Stimulated activated CD8-positive, alpha-beta memory T cell treated with anti-CD3 and anti-CD28 coated beads, Interleukin-12 subunit alpha, Interleukin-12 subunit beta, amount 100 ng/mL, for 24 hours (primary cell): ENCODE measurements around the gene LAPTM4A.
"Not testable (repeated sequence)": the region's sequence is repeated elsewhere in the genome, so short reads cannot be mapped to it uniquely, and the experiment has no call there.

Experiments
- DNase-seq: peaks from one replicate; pipeline ENCODE4 v3.0.0-alpha.2; 2020; ENCODE audit errors: extremely low read depth

Gene LAPTM4A

GRCh38 chr2:20076757-20077156, 25.3 kb upstream of the LAPTM4A start:
- no peak for DNase-seq

GRCh38 chr2:20074901-20075300, 23.5 kb upstream of the LAPTM4A start:
- DNase-seq, result no peak

DNA sequence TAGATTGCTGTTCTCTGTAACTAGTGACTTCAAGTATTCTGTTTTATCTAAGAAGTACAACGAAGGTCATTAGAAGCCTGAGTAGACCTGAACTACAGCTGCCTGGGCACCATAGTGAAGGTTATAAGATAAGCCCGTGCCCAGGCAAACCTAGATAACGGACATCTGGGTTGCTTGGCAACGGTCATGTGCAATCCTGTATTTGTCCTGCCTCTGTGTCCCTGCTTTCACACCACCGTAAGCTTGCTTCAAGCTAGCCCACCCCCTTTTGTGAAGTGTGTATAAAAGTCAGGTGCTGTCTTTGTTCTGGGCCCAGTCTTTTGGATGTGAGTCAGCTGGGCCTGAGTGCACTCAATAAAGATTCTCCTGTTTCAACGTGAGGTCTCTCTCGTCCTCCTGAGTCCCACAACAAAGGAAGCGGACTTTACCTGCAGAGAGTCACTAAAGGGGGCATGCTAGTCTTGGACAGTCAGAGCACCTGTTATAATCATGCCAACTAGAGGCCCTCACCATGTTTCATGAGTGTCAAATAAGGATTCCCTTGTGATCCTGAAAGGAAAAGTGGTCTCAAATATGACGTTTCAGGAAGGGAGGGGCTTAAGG, 22.7 kb upstream of the LAPTM4A start:
- DNase-seq, result not testable (repeated sequence)

GRCh38 chr2:20073460-20073859, 22.0 kb upstream of the LAPTM4A start:
- no peak for DNase-seq

- no peak for DNase-seq
Measured at GRCh38 chr2:20072436-20073158, 21.2 kb upstream of the LAPTM4A start.

DNA sequence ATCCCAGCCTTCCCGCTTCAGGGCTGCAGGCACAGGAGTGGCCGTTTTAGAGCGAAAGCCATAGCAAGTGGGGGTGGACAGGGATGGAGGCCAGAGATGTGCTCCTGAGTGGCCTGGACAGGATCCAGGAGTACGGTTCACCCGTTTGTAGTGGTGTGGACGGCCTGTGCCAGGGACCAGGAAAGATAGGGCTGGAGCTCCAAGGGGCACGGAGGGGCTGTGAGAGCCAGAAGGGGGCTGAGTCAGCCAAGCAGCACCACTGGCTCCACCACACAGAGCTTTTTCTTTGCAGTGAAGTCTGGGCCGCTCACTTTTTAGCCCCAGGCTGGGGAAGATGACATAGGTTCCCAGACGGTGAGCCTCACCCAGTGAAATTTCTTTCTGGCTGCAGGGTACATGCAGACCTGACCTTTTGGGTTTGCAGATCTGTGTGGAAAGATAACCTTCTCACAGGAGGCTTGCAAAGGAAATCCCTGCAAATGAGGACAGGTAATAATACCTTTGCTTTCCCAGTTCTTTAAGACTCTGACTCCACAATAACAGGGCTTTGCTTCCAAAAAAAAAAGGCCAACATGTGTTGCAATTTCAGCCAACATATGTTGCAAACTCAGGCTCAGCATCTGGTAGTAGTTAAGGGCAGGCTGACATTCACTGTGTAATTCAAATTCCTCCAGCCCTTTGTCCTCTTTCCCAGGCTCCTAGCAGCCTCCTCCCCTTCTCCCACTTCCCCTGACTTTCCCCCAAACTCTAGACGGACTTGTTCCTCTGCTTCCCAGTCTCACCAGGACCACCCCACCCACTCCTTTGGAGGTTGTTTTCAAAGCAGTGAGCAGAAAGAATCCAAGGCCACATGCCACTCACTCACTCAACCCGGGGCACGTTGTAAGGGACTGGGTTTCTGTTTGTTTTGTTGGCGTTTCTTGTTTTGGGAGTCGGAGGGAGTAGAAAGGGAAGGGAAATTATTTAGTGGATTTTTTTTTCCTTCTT, 20.3 kb upstream of the LAPTM4A start:
- no peak for DNase-seq

DNA sequence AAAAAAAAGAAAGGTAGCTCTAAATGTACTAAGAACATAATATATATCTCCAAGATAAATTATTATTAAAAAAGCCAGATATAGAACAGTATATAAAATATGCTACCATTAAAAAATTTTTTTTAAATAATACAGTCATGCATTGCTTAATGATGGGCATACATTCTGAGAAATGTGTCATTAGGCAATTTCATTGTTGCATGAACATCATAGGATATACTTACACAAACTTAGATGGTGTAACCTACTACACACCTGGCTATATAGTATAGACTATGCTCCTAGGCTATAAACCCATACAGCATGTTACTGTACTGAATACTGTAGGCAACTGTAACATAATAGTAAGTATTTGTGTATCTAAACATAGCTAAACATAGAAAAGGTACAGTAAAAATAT, 18.3 kb upstream of the LAPTM4A start:
- no peak for DNase-seq

DNA sequence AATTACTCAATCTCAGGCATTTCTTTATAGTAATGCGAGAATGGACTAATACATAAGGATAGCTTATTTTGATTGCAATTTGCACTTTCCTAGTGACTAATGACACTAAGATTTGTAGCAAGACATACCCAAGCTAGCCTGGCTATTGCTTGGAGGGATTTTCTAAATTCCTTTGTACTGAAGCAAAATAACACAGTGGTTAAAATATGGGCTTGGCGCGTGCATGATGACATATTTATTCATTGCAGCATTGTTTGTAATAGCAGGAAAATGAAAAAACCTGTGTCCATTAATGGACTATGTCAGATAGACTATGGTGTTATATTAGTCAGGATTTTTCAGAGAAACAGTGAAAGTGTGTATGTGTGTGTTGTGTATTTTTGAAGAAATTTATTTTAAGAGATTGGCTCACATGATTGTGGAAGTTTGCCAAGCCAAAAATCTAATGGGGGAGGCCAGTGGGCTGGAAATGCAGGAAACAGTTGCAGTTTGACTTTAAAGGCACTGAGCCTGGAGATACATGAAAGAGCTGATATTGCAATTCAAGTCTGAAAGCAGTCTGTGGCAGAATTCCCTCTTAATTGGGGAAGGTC, 16.7 kb upstream of the LAPTM4A start:
- DNase-seq, result no peak

DNA sequence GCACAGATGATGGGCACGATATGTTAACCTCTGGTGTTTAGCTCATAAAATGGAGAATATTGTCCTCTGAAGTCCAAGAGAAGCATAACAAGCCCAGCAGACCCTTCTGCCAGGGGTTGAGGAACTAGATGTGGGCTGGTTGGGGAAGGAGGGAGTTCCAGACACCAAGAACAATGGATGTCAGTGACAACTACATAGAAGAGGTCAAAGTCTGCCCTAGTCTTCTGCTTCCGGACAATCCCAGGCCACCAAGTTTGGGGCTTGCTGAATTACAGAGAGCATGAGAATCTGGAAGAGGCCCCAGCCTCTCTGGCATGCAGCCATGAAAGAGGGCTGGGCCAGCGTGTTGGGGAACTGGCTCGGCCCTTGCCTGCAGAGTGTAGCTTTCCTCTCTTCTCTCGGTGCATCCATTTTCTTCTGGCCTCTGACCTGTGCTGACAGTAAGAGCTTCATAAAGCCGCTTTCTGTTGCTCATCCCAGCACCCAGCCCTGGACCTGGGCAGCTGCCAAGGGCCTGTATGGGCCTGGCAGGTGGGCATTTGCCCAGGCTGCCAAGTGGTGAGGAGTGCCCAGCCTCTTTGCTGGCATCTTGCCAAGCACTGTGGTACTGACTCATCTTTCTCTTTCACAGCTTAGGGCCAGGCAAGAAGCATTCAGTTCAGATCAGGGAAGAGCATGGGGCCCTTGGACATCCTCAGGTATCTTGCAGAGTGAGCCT, 14.6 kb upstream of the LAPTM4A start:
- DNase-seq, result no peak

DNA sequence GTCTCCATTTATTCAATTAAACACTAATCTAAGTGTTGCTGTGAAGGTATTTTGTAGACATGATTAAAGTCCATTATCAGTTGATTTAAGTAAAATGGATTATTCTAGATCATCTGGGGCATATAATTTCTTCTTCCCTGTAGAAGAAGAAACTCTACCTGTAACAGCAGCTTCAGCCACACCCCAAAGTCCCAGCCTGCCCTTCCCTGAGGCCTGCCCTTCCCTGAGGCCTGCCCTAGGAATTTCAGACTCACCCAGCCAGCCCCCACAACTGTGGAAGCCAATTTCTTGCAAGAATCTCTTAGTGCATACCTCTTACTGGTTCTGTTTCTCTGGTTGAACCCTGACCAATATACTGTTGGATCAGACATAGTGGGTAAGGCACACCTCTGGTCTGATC, 13.4 kb upstream of the LAPTM4A start:
- DNase-seq, result no peak

DNA sequence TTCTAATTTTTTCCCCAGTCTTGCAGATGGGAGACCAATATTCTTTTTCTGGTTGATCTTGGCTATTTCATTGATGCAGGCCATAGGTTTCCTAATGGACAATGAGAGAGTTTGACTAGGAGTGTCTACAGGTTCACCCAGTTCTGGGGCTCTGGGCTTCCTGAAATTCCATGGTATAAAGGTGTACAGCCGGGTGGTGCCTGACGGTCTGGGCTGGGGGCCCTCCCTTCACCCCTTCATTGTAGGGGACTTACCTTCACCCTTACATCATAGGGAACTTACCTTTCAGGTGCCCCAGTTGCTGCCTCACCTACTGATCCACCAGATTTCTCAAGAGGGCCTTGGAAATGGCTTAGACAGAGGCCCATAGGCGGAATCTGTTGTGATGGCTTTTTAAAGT, 13.0 kb upstream of the LAPTM4A start:
- DNase-seq, result no peak

GRCh38 chr2:20062615-20063545, 11.5 kb upstream of the LAPTM4A start:
- DNase-seq, result no peak

GRCh38 chr2:20061940-20062339, 10.5 kb upstream of the LAPTM4A start:
- no peak for DNase-seq

- DNase-seq, result no peak
Measured at GRCh38 chr2:20061476-20061875, 10.0 kb upstream of the LAPTM4A start.

GRCh38 chr2:20060106-20060505, 8.7 kb upstream of the LAPTM4A start:
- DNase-seq, result no peak

GRCh38 chr2:20057268-20057667, 5.8 kb upstream of the LAPTM4A start:
- no peak for DNase-seq

- DNase-seq, result no peak
Measured at GRCh38 chr2:20054931-20055330, 3.5 kb upstream of the LAPTM4A start.

DNA sequence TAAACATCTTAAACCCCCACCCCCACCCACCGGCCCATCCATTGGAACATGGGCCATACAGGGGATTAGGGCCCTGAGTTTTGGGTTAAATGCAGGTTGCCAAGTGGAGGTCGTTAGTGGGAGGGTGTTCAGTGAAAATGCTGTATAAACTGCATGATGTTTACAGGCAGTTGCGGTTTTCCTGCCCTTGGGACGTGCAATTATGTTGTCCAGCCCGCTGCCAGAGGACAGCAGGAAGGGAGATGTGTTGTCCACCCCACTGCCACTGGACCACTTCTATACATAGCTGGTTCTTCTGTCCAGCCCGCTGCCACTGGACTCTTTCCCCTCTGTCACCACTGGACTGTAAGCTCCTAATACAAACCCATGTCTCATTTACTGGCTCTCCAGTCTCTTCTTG, 2.7 kb upstream of the LAPTM4A start:
- DNase-seq, result no peak

- no peak for DNase-seq
Measured at GRCh38 chr2:20052861-20053281, 1.4 kb upstream of the LAPTM4A start.

GRCh38 chr2:20052229-20052851, 912 bp upstream of the LAPTM4A start:
- no peak for DNase-seq
